Stimulated activated effector memory CD8-positive, alpha-beta T cell treated with anti-CD3 and anti-CD28 coated beads, Interleukin-12 subunit alpha, Interleukin-12 subunit beta, amount 100 ng/mL, for 72 hours (primary cell): ENCODE measurements around the gene INPP1.
"Not testable (repeated sequence)": the region's sequence is repeated elsewhere in the genome, so short reads cannot be mapped to it uniquely, and the experiment has no call there.

Source experiments
- ATAC-seq: fragments of 150-1000 bp; cut with Tn5 transposase; 2 replicates; pipeline ENCODE4 v1.10.0; 2021
- DNase-seq, 2 donors: peaks; one replicate each; pipeline ENCODE4 v3.0.0; 2021 to 2022; ENCODE audit warnings: low spot score in 2 of 2
- H3K27ac Mint-ChIP-seq: one replicate; pipeline ENCODE4 v1.8.0; 2022; ENCODE audit warnings: mild to moderate bottlenecking, mixed read lengths
- H3K36me3 Mint-ChIP-seq: one replicate; pipeline ENCODE4 v1.8.0; 2022; ENCODE audit warnings: mild to moderate bottlenecking, mixed read lengths
- H3K4me1 Mint-ChIP-seq: one replicate; pipeline ENCODE4 v1.8.0; 2022; ENCODE audit warnings: mixed read lengths
- H3K4me3 Mint-ChIP-seq: one replicate; pipeline ENCODE4 v1.8.0; 2022; ENCODE audit warnings: mild to moderate bottlenecking, mixed read lengths
- H3K9me3 Mint-ChIP-seq: one replicate; pipeline ENCODE4 v1.8.0; 2022; ENCODE audit warnings: mixed read lengths

Gene INPP1, protein sequence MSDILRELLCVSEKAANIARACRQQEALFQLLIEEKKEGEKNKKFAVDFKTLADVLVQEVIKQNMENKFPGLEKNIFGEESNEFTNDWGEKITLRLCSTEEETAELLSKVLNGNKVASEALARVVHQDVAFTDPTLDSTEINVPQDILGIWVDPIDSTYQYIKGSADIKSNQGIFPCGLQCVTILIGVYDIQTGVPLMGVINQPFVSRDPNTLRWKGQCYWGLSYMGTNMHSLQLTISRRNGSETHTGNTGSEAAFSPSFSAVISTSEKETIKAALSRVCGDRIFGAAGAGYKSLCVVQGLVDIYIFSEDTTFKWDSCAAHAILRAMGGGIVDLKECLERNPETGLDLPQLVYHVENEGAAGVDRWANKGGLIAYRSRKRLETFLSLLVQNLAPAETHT

DNA sequence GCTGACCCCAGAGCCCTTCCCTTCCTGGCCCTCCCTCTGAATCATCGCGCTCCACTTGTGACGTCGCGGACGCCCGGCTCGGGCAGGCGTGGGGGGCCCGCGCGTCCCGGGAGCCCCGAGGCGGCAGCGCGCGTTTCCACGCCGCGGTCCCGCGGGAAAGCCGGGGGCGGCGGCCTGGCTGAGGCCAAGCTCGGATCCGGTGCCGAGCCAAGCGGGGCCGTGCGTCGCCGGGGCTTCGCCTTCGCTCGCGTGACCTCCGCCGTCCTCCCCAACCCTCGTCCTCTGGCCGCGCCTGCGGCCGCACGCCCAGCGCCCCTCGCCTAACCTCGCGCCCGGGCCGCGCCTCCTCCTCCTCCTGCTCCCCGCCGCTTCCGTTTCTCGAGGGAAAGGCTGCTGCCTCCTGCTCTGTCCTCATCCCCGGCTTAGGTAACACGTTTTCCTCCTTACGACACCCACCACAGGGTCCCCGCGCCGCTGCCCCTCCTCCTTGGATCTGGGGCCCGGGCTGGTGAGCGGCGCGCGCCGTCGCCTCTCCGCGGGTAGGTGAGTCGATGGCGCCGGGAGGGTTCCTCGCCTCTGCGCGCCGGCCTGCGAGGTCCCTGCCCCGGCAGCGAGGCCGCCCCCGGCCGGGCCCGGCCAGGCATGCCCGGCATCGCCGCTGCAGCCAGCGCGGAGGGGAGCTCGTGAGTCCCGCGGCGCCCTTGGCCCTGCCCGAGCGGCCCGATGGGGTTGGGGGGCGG lies at the start of gene INPP1:
TSS of gene INPP1 (plus strand) at position 54 of the 740 bp plus-strand sequence. CDS start 16,514 bp downstream, outside the sequence.
- DNase-seq: peak; percentile 43 to 83

DNA sequence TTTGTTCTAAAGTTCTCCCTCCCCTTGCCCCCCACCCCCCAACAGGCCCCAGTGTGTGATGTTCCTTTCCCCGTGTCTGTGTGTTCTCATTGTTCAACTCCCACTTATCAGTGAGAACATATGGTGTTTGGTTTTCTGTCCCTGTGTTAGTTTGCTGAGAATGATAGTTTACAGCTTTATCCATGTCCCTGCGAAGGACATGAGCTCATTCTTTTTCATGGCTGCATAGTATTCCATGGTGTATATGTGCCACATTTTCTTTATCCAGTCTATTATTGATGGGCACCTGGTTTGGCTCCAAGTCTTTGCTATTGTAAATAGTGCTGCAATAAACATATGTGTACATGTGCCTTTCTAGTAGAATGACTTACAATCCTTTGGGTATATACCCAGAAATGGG lies 45.5 kb upstream of the INPP1 start:
- H3K36me3 Mint-ChIP-seq: peaks cover 46% of the 10 kb centered on the region
- H3K27ac Mint-ChIP-seq, ATAC-seq, H3K4me1 Mint-ChIP-seq, H3K4me3 Mint-ChIP-seq, H3K9me3 Mint-ChIP-seq, DNase-seq: not testable (repeated sequence)

More for the DNA sequence above, at the start of gene INPP1:
- Mint-ChIP-seq H3K4me3 (peak within 1 kb of the TSS; percentile 80), H3K4me1 (peaks cover 9% of the 10 kb centered on the region), H3K27ac (peak within 1 kb of the TSS; percentile 78), H3K9me3 (no peaks in the 10 kb centered on the region), H3K36me3 (peaks cover 11% of the 10 kb centered on the region)
- ATAC-seq: peak; percentile 80

DNA sequence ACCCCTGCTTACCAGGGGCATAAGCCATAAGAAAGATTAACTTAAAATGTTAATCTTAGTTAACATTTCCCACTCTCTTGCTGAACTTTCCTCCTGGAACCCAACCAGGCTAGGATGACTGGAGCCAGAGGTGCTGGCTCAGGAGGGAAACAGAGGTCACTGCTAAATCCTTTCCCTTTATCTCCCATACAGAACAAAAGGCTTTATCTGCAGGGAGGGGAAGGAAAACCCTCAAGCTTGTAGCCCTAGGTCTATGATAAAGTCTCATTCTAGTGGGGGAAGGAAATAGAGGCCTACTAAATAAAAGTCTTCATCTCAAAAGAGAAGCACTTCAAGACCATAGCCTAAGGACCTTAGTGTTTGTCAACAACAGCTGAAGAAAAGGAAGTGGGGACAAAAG lies 42.4 kb upstream of the INPP1 start:
- Mint-ChIP-seq H3K9me3 (peaks cover 6% of the 10 kb centered on the region), H3K4me3 (no peak overlapping the region), H3K27ac (no peak overlapping the region), H3K36me3 (peaks cover 27% of the 10 kb centered on the region), H3K4me1 (peaks cover 21% of the 10 kb centered on the region)
- ATAC-seq (no peak), DNase-seq (no peak)

DNA sequence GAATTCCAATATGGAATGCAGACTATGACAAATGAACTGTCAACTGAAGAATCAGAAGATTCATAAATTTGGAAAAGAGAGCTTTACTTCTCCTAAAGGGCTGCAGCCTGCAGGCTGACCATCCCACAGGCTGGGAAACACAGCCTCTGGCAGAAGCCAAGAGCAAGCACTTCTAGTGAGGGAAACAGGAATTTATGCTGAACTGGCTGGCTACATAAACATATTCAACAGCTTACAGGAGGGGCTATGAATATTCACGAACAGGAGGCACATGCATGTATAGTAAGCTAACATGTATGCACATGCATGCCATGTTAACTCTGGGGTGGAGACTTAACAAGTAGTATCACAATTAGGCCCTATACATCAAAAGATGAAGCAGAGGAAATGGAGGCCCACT lies 41.3 kb upstream of the INPP1 start:
- peaks cover 6% of the 10 kb centered on the region for H3K9me3 Mint-ChIP-seq
- H3K36me3 Mint-ChIP-seq: peaks cover 22% of the 10 kb centered on the region
- no peak overlapping the region for H3K4me3 Mint-ChIP-seq

DNA sequence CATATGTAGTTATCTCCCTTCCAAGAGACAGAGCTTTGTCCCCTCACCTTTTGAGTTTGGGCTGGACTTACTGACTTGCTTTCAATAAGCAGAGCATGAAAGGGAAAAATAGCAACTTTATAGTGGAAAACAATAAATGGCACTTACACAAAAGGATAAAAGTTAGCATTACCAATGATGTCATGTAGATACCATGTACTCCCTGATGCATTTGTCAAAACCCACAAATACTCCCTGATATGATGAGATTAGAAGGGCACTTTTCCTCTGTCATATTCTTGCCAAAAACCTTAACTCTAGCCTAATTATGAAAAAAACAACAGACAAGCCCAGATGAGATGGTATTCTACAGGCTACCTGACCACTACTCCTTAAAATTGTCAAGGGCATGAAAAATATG lies 39.7 kb upstream of the INPP1 start:
- DNase-seq: no peak
- H3K4me3 Mint-ChIP-seq: no peak overlapping the region
- peaks cover 22% of the 10 kb centered on the region for H3K36me3 Mint-ChIP-seq
- H3K4me1 Mint-ChIP-seq: peaks cover 26% of the 10 kb centered on the region
- no peak for ATAC-seq
- H3K27ac Mint-ChIP-seq: no peak overlapping the region
- peaks cover 6% of the 10 kb centered on the region for H3K9me3 Mint-ChIP-seq

More for the DNA sequence above, 41.3 kb upstream of the INPP1 start:
- ATAC-seq: no peak
- no peak for DNase-seq
- peaks cover 21% of the 10 kb centered on the region for H3K4me1 Mint-ChIP-seq
- H3K27ac Mint-ChIP-seq: no peak overlapping the region

DNA sequence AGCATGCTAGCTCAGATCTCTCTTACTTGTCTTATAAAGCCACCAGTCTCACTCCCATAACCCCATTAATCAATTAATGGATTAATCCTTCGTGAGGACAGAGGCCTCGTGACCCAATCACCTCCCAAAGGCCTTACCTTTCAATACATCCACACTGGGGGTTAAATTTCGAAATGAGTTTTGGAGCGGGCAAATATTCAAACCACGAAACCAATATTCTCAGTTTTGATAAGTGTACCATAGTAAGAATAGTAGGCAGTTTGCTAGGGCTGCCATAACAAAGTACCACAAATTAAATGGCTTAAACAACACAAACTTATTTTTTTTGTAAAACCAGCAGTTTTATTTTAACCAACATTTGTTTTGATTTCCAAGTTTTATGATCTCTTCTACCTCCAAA lies 39.0 kb upstream of the INPP1 start:
- Mint-ChIP-seq H3K9me3 (peaks cover 6% of the 10 kb centered on the region), H3K36me3 (peaks cover 26% of the 10 kb centered on the region), H3K27ac (no peak overlapping the region), H3K4me1 (peaks cover 26% of the 10 kb centered on the region), H3K4me3 (no peak overlapping the region)
- peak in 1 of 2 donors; percentile 55 for DNase-seq
- ATAC-seq: peak; percentile 91

DNA sequence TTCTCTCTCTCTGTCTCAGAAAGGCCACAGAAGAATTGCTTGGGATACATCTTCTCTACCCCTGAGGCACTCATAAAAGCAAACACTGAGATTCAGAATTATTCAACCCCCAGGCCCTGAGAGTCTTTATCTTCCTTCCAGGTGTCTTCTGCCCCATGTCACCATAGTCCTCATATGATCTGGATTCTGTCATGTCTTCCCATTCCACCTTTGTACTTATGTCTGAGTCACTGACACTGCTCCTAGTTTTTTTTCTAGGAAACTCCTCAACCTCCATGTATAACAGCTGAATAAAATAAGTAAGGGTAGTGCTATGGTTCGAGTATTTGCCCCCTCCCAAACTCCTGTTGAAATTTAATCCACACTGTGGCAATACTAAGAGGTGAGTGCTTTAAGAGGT lies 35.4 kb upstream of the INPP1 start:
- Mint-ChIP-seq H3K4me1 (peaks cover 31% of the 10 kb centered on the region), H3K36me3 (peaks cover 38% of the 10 kb centered on the region), H3K4me3 (no peak overlapping the region), H3K9me3 (no peaks in the 10 kb centered on the region), H3K27ac (no peak overlapping the region)
- DNase-seq (no peak), ATAC-seq (no peak)

DNA sequence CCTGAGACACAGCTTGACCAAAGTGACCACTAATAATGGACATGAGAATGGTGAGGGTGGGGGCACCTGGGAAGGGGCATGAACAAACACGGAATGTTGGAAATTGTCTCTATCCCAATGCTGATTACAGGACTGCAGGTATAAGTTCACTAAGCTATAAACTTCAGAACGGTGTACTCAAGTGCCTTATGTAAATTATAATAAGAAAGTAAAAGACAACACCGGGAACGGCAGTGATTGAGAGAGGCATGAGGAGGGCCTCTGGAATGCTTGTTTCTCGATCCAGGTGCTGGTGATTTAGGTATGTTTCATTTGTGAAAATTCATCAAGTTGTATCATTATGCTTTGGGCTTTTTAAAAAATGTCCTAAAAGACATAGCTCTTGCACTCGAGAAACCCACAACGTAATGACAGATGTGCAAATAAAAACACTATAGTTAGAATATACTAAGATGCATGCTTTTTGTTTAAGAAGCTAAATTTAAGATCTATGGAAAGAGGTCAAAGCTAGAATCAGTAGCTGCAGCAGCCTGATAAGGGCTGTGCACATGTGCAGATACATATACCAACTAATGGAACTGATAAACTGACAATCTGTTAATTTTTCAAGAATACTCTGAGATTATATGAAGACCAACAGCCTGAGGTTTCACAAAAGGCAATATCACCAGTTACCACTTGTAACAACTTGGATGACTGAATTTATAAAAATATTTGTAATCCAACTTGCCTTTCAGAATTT lies 31.3 kb upstream of the INPP1 start:
- H3K9me3 Mint-ChIP-seq: no peaks in the 10 kb centered on the region
- no peak overlapping the region for H3K4me3 Mint-ChIP-seq
- H3K27ac Mint-ChIP-seq: no peak overlapping the region
- H3K4me1 Mint-ChIP-seq: peaks cover 35% of the 10 kb centered on the region
- peaks cover 32% of the 10 kb centered on the region for H3K36me3 Mint-ChIP-seq
- DNase-seq (no peak), ATAC-seq (no peak)

DNA sequence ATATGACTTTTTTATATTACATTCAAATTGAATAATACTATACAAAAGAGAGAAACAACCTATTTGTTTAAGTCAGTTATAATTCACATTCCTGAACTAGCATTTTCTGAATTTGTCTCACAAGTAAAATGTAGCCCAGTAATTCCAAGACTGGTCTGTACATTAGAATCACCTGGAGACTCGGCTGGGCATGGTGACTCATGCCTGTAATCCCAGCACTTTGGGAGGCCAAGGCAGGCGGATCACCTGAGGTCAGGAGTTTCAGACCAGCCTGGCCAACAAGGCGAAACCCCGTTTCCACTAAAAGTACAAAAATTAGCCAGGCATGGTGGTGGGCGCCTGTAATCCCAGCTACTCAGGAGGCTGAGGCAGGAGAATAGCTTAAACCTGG lies 30.8 kb upstream of the INPP1 start:
- H3K4me1 Mint-ChIP-seq: peaks cover 41% of the 10 kb centered on the region
- not testable (repeated sequence) for ATAC-seq, H3K27ac Mint-ChIP-seq, H3K4me3 Mint-ChIP-seq, H3K9me3 Mint-ChIP-seq, DNase-seq
- H3K36me3 Mint-ChIP-seq: peaks cover 32% of the 10 kb centered on the region

DNA sequence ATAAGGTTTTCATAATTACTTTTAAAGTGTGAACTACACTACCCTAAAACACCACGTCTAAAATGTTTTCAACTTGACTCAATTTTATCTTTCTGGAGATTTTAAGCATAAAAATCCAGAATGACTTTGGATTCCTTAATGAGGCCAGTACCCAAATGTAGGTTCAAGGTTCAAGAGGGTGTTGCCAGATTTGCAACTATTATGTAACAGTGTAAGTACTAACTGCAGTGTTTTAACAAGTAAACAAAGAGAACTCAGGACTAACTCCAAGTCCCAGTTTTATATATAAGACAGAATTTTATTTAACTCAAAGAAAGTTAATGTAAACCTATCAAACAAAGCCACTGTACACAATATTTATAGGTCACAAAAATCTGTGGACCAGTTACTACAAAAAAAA lies 29.5 kb upstream of the INPP1 start:
- Mint-ChIP-seq H3K36me3 (peaks cover 32% of the 10 kb centered on the region), H3K4me1 (peaks cover 42% of the 10 kb centered on the region), H3K4me3 (no peak overlapping the region), H3K27ac (no peak overlapping the region), H3K9me3 (no peaks in the 10 kb centered on the region)
- DNase-seq (no peak), ATAC-seq (no peak)

DNA sequence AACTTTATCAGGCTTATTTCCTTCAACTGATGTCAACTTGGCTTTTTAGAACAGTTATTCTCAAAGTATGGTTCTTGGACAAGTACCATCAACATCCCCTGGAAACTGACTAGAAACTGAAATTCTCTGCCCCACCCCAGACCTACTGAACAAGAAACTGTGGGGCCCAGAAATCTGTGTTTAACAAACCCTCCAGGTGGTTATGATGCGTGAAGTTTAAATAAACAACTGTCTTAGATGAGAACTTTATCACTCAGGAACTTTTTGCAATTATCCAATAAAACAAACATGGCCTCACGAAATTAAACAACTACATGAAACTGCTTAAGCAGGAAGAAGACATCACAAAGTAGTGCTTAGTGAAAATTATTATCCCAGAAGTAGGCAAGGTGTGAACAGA lies 28.1 kb upstream of the INPP1 start:
- H3K4me1 Mint-ChIP-seq: peaks cover 56% of the 10 kb centered on the region
- H3K36me3 Mint-ChIP-seq: peaks cover 32% of the 10 kb centered on the region

DNA sequence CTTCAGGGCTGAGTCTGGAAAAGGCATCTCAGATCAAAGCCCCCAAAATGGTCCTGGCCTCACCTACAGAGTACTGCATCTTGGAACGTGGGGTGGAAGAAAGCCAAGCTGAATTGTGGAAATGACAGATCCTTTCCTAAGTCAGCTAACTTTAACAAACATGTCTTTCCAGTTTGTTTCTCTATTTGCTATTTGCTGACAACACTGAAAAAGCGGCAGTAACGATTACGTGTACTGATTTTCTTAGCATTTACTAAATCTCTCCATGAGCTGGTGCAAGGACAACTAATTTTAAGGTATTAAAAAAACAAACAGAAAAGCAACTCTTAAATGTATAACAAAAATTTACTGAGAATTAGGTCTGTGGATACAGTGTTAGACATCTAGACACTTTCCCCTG lies 24.9 kb upstream of the INPP1 start:
- no peak for ATAC-seq
- peak overlapping the region; percentile 92 for H3K4me3 Mint-ChIP-seq
- H3K4me1 Mint-ChIP-seq: peaks cover 51% of the 10 kb centered on the region
- no peak overlapping the region for H3K27ac Mint-ChIP-seq
- peaks cover 25% of the 10 kb centered on the region for H3K36me3 Mint-ChIP-seq
- H3K9me3 Mint-ChIP-seq: no peaks in the 10 kb centered on the region
- no peak for DNase-seq

More for the DNA sequence above, 28.1 kb upstream of the INPP1 start:
- Mint-ChIP-seq H3K9me3 (no peaks in the 10 kb centered on the region), H3K27ac (peak overlapping the region; percentile 51), H3K4me3 (no peak overlapping the region)
- DNase-seq (no peak), ATAC-seq (no peak)

DNA sequence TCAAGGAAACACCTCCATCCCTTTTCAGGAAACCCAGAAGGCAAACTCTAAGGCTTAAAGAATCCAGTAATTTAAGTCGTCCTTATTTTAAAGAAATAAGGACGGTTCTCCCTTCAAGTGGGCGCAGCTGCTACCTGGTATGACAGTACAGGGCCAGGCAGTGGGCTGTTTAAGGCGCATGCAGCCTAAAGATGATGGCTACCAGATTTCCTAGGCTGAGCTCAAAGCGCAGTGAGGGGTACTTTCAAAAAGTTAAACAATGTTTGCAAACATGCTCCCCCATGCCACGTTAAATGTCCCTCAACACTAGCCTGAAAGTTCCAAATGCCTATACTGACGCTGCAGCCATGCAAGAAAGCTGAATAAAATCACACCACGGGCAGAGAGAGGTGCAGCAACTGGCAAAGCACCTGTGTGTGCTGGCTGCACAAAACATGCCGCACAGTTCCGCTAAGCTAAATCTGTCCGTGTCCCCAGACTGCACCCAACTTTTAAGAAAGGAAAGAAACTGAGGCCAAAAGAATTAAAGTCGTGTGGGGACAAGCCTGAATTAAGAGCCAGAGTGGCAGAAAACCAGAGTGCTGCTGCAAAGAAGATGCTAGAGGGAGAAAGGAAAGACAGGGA lies 24.3 kb upstream of the INPP1 start:
- DNase-seq: peak; percentile 14 to 61
- Mint-ChIP-seq H3K27ac (peak overlapping the region; percentile 98), H3K36me3 (peaks cover 25% of the 10 kb centered on the region), H3K9me3 (no peaks in the 10 kb centered on the region), H3K4me1 (peaks cover 51% of the 10 kb centered on the region), H3K4me3 (peak overlapping the region; percentile 92)
- ATAC-seq: peak; percentile 37

DNA sequence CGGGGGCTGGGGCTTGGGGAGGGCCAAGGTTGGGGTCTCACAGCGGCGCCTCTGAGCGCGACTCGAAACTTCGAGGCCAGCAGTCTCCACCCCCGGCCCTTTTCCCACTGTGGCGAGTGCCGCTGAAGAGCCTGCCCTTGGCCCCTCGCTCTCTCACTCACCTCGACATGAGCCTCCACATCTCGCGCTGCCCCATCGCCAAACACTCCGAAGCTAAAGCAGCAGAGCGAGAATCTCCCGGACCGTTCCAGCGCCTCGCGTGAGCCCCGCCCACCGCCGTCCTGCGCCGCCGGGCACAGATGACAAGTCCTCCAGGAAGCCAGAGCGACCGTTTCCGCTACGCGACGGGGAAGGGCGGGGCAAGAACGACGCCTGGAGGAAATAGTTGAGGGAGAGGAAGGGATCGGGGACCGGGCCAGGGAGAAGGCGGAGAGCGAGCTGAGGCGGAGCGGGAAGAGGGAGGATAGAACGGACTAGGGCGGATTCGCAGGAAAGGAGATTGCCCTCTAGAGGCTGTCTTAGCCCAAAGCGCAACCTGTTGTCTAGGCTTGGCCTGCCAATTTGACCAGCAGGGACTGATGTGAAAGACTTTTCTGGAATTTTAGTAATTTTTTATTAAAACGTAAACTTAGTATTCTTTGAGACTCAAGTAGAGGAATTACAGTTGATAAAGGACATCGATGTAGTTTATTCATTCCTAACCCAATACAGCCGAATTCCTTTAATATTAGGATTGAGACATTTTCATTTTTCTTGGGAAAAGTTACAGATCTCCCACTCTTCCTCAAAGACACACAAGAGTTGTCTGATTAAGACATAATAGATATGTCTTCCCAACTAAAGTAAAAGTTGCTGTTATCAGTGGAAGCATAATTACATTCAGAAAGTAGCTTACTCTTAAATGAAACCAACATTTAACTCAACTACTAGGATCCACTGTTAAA lies 23.6 kb upstream of the INPP1 start, which contains the start of gene HIBCH:
TSS of gene HIBCH (minus strand) at position 272 of the 944 bp plus-strand sequence. CDS start at position 196, 76 bp downstream.
- peak; percentile 77 to 95 for DNase-seq
- H3K9me3 Mint-ChIP-seq: no peaks in the 10 kb centered on the region
- peaks cover 48% of the 10 kb centered on the region for H3K4me1 Mint-ChIP-seq

More for the DNA sequence above, 23.6 kb upstream of the INPP1 start, which contains the start of gene HIBCH:
- Mint-ChIP-seq H3K4me3 (peak within 1 kb of the TSS; percentile 92), H3K27ac (peak within 1 kb of the TSS; percentile 98), H3K36me3 (peaks cover 25% of the 10 kb centered on the region)
- peak; percentile 92 for ATAC-seq
